ENCODE measurements around the gene ZBTB8B. TPM values are rescaled to one million over a fixed set of nuclear protein-coding genes. Genes with fewer than 3 reads are reported as not detected.
A peak's percentile ranks its signal among the peaks of the same experiment; 100 is the strongest.
"Not testable (repeated sequence)": the region's sequence is repeated elsewhere in the genome, so short reads cannot be mapped to it uniquely, and the experiment has no call there.

The ZBTB8B gene
- total RNA-seq, 1 experiment from 2014 or later, result 0.32 TPM

DNA sequence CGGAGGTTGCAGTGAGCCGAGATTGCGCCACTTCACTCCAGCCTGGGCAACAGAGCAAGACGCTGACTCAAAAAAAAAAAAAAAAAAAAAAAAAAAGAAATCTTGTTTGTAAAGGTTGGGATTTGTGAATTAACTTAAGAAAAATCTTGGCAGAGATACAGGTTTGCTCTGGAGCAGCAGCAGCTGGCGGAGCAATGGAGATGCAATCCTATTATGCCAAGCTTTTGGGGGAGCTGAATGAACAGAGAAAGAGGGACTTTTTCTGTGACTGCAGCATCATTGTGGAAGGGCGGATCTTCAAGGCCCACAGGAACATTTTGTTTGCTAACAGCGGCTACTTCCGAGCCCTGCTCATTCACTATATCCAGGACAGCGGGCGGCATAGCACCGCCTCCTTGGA is 5.6 kb downstream of the ZBTB8B start:
- no peak for DNase-seq (ENCODE audit: low read depth)

GRCh38 chr1:32470991-32471694 is 6.3 kb downstream of the ZBTB8B start:
- DNase-seq (ENCODE audit: low read depth), result no peak

DNA sequence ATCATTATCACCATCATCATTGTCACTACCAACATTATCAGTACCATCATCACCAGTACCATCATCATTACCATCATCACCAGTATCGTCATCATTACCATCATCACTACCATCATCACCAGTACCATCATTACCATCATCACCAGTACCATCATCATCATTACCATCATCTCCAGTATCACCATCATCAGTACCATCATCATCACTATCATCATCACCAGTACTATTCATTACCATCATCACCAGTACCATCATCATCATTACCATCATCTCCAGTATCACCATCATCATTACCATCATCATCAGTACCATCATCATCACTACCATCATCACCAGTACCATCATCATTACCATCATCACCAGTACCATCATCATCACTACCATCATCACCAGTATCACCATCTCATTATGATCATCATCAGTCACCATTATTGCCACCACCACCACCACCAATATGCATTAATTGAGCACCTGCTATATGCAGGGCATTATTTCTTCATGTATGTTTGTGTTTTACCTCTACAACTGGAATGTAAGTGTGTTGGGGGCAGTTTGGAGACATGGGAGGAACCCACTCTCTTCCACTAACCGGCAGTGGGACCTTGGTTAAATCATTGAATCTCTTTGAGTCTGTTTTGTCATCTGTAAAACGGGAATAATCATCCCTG is 7.0 kb downstream of the ZBTB8B start:
- DNase-seq (ENCODE audit: low read depth), result no peak

- not testable (repeated sequence) for DNase-seq (ENCODE audit: low read depth)
Measured at GRCh38 chr1:32472966-32473365, 8.1 kb downstream of the ZBTB8B start.

- no peak for DNase-seq (ENCODE audit: low read depth)
Measured at GRCh38 chr1:32474954-32475353, 10.1 kb downstream of the ZBTB8B start.

DNA sequence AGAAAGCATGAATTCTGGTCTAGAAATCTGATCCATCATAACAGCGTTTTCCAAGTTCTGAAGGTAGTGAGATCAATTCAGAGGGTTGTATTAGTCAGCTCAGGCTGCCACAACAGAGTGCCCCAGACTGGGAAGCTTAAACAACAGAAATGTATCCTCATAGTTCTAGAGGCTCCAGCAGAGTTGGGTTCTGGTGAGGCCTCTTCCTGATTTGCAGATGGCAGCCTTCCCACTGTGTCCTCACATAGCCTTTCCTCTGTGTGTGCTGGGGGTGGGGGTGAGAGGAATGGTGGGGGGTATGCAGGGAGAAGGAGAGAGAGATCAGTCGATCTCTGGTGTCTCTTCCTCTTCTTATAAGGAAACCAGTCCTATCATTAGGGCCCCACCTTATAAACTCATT is 15.1 kb downstream of the ZBTB8B start:
- no peak for DNase-seq (ENCODE audit: low read depth)

- no peak for DNase-seq (ENCODE audit: low read depth)
Measured at GRCh38 chr1:32480761-32481160, 15.9 kb downstream of the ZBTB8B start.

DNA sequence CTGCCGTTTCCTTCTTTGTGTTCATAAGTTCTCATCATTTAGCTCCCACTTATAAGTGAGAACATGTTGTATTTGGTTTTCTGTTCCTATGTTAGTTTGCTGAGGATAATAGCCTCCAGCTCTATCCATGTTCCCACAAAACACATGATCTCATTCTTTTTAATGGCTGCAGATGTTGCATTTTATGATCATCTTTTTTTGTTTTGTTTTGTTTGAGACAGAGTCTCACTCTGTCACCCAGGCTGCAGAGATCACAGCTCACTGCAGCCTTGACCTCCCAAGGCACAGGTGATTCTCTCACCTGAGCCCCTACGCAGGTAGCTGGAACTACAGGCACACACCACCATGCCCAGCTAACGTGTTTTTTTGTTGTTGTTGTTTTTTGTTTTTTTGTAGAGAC is 16.9 kb downstream of the ZBTB8B start:
- not testable (repeated sequence) for DNase-seq (ENCODE audit: low read depth)

- peak; percentile 22 for DNase-seq (ENCODE audit: low read depth)
Measured at GRCh38 chr1:32485554-32486255, 20.8 kb downstream of the ZBTB8B start.

GRCh38 chr1:32486463-32487113 is 21.7 kb downstream of the ZBTB8B start:
- no peak for DNase-seq (ENCODE audit: low read depth)

DNA sequence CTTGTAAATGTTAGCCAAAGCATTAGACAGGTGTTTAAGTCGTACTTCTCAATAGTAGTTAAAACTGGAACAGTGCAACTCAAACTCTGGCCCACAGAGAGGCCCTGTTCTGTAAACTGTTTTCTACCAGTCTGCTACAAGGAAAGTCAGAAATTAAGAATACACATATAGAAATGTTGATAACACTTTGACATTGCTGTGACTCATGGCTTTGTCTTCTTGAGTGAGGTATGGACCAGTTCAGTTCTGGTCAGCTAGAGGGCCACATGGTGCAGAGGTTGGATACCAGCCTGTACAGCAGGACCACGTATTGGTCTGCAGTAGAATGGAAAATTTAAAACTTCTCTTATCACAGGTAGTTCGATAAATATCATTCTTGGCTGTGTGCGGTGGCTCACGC is 22.3 kb downstream of the ZBTB8B start:
- peak; percentile 26 for DNase-seq (ENCODE audit: low read depth)

DNA sequence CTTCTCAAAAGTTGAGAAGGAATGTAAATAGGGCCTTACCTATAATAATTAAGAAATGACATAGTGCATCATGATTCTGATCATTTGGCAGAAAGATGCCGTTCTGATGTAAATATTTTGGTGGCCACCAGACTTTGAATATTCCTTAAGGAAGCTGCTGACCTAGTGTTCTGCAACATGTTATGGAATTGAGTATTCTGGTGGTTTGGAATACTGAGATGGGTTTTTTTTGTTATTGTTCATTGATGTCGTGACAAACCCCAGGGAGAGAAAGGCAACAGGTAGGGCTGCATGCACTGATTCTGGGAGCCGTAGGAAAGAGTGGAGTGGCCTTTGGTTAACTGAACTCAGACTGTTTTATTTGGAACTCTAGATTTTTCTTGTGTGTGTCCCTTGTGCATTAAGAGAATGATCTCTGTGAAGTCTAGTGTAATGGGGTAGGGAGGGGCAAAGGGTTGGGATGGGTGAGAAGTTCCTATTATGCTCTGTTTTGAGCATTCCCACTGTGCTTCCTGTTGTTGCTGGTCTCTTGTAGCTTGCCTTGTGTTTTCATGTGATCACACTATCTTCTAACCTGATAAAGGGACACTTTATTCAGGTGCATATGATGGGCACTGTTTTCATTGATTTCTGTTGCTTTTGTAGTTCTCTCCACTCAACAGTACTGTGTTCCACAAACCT is 25.0 kb downstream of the ZBTB8B start:
- DNase-seq (ENCODE audit: low read depth), result no peak

GRCh38 chr1:32491386-32491785 is 26.5 kb downstream of the ZBTB8B start:
- DNase-seq (ENCODE audit: low read depth), result no peak

GRCh38 chr1:32494196-32494595 is 29.3 kb downstream of the ZBTB8B start:
- no peak for DNase-seq (ENCODE audit: low read depth)

- no peak for DNase-seq (ENCODE audit: low read depth)
Measured at GRCh38 chr1:32494711-32495337, 30.0 kb downstream of the ZBTB8B start.

DNA sequence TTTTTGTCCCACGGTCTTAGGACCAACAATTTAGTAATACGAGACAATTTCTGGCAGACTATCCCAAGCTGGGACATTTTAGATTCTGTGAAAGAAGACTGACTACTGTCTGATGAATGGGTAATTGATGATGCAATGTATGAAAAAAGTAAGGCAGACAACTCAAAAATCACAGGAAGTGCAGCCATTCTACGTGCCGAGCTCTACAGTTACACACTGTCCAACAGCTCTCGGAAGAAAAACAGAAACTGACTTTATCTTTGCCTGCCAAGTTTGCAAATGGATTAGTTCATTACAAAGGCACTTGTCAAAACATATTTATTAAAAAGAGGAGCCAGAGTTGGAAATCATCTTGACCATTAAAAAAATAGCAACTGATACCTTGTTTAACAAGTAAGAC is 31.3 kb downstream of the ZBTB8B start:
- DNase-seq (ENCODE audit: low read depth), result peak; percentile 45

GRCh38 chr1:32498751-32499150 is 33.9 kb downstream of the ZBTB8B start:
- no peak for DNase-seq (ENCODE audit: low read depth)

DNA sequence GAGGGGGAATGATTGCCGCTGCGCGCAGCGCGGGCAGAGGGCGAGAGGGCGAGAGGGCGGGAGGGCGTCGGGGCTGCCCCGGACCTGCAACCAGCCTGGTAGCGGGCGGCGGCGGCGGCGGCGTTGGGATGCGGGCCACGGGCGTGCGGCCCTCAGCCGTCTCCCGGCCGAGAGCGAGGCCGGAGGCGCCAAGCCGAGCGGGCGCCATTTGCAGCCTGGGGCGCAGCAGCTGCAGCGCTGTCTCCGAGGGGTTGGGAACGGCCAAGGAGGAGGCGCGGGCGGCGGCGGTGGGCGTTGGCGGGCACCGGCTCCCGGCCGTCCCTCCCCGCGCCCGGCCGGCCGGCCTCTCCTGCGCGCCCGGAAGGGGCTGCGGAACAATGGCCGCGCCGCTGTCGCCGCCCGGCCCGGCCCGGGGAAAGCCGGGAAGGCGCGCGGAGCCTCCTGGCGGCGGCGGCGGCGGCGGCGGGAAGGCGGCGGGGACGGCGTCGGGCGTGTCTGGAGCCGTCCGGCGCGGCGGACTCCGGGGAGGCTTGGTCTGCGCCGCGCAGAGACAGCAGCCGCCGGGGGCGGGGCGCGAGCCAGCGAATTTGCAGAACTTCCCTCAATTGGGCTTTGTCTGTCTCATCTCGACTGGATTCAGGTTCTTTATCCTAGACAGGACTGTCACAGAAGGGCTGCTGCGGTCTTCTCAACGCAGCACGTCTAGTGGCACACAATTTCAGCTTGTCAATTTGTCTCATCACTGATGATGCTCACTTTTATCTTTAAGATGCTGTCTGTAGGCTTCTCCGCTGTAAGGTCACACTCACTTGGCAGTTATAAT is 35.7 kb downstream of the ZBTB8B start:
- peak; percentile 63 for DNase-seq (ENCODE audit: low read depth)

DNA sequence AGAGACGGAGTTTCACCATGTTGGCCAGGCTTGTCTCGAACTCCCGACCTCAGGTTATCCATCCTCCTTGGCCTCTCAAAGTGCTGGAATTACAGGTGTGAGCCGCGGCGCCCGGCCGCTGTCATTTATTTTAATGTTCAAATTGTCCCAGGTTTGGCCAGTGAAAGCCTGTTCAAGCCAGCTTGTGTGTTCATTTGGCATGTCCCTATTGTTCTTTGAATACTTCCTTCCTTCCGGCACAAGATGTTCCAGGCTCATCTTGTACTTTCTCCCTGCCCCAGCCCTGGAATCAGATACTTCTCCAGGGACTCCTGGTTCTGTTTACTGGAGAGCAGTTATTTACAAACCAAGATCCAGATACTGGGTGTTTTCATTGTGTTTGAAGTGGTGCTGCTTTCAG is 37.0 kb downstream of the ZBTB8B start:
- no peak for DNase-seq (ENCODE audit: low read depth)

DNA sequence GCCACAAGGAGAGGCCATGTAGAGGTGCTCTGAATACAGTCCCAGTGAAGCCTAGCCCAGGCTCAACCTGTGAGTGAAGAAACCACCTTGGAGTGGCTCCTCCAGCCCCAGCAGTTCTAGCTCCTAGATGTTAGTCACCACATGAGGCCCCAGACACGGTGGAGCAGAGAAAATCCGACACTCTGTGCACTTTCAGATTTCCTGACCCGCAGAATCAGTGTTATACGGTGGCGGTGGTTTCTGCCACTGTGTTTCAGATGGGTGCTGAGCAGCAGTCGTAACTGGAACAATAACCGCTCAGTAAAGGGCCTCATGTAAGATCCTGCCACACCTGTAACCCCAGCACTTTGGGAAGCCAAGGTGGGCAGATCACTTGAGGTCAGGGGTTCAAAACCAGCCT is 38.3 kb downstream of the ZBTB8B start:
- DNase-seq (ENCODE audit: low read depth), result no peak
